ENCODE data around the gene BTBD1. TPM values are rescaled to one million over a fixed set of nuclear protein-coding genes. Genes with fewer than 3 reads are reported as not detected.
"Not testable (repeated sequence)": the region's sequence is repeated elsewhere in the genome, so short reads cannot be mapped to it uniquely, and the experiment has no call there.

The BTBD1 gene
- total RNA-seq, 2 experiments from 2014 or later: 92.6 to 99.5 TPM

DNA sequence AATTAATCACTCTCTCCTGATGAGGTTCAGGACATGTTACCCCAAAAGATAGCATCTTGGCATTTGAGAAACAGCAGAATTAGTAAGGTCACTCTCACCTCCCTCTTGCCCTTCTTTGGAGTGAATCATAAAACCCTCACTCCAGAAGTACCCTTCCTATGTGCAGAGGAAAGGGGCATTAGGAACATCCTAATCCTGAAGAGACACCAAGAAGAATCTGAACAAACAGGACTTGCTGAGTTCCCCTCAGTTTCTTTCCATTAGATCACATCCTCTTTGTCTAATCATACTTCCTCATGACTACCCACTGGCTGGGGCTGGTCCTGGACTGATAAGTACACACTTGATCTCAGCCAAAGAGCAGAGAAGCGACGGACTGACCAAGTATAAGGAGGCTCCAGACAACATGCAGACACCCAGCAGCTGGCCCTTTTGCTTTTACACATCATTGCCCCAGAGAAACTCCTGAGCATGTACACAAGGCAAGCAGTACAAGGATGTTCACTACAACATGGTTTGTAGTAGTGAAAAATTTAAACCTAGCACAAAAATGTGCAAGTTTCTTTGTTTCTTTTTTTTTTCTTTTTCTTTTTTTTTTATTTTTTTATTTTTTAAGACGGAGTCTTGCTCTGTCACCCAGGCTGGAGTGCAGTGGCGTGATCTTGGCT, 25.4 kb upstream of the BTBD1 start:
- BruUV-seq (replicated peaks): no TSS peak
- H3K27ac ChIP-seq (ENCODE audit: low read depth, low read length, poor library complexity, severe bottlenecking): no peak overlapping the region
- peak overlapping the region; percentile 75 for H2AFZ ChIP-seq (ENCODE audit: low read length)
- no peak overlapping the region for H3K4me3 ChIP-seq (ENCODE audit: low read depth, low read length, poor library complexity, severe bottlenecking)
- no peaks in the 10 kb centered on the region for H4K20me1 ChIP-seq (ENCODE audit: insufficient read depth, low read length)
- H3K9me3 ChIP-seq (ENCODE audit: low read length): no peaks in the 10 kb centered on the region
- no peaks in the 10 kb centered on the region for H3K9me2 ChIP-seq (ENCODE audit: insufficient read depth, low read length)
- TF ChIP-seq, protein P1, sequence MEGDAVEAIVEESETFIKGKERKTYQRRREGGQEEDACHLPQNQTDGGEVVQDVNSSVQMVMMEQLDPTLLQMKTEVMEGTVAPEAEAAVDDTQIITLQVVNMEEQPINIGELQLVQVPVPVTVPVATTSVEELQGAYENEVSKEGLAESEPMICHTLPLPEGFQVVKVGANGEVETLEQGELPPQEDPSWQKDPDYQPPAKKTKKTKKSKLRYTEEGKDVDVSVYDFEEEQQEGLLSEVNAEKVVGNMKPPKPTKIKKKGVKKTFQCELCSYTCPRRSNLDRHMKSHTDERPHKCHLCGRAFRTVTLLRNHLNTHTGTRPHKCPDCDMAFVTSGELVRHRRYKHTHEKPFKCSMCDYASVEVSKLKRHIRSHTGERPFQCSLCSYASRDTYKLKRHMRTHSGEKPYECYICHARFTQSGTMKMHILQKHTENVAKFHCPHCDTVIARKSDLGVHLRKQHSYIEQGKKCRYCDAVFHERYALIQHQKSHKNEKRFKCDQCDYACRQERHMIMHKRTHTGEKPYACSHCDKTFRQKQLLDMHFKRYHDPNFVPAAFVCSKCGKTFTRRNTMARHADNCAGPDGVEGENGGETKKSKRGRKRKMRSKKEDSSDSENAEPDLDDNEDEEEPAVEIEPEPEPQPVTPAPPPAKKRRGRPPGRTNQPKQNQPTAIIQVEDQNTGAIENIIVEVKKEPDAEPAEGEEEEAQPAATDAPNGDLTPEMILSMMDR (conservative IDR thresholded peaks at IDR 0.05; ENCODE audit: low read length): no peak
- no peak for TF ChIP-seq EZH2phosphoT487 (IDR thresholded peaks at IDR 0.05; ENCODE audit: borderline replicate concordance, low read depth, low read length)
- DNase-seq (ENCODE audit: low spot score): peak; percentile 71
- peaks cover 8% of the 10 kb centered on the region for H3K4me1 ChIP-seq (ENCODE audit: insufficient read depth, low read length, poor library complexity, severe bottlenecking)
- intact Hi-C loops (cut with micrococcal nuclease; ENCODE audit: unreplicated experiment): no loop called here
- H3K36me3 ChIP-seq (ENCODE audit: insufficient read depth, low read length): no peaks in the 10 kb centered on the region
- POLR2A ChIA-PET: interaction anchor here (1.0 kb wide), 1 partner anchor 20 kb away, joined by 3 read pairs; no protein-coding TSS in a partner anchor
- CTCF ChIA-PET (ENCODE audit: unreplicated experiment): no interaction called here
- H3K4me2 ChIP-seq (ENCODE audit: low read length): peak overlapping the region; percentile 43
- H3K79me2 ChIP-seq (ENCODE audit: insufficient read depth, low read depth, low read length): no peaks in the 10 kb centered on the region

DNA sequence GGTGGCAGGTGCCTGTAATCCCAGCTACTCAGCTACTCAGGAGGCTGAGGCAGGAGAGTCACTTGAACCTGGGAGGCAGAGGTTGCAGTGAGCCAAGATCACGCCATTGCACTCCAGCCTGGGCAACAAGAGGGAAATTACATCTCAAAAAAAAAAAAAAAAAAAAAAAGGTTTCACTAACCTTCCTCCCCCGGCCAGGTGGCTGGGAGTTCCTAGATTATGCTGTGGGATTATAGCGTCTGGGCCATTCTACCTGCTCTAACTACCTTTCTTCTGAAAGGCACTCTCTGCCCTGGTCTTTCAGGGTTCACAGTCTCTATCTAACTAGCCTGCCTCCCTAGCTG, 24.9 kb upstream of the BTBD1 start:
- H3K79me2 ChIP-seq (ENCODE audit: insufficient read depth, low read depth, low read length); H3K36me3 ChIP-seq (ENCODE audit: insufficient read depth, low read length); H3K9me3 ChIP-seq (ENCODE audit: low read length); H3K4me3 ChIP-seq (ENCODE audit: low read depth, low read length, poor library complexity, severe bottlenecking); DNase-seq (ENCODE audit: low spot score); CTCF ChIA-PET (ENCODE audit: unreplicated experiment); BruUV-seq (replicated peaks); H3K4me1 ChIP-seq (ENCODE audit: insufficient read depth, low read length, poor library complexity, severe bottlenecking); H3K27ac ChIP-seq (ENCODE audit: low read depth, low read length, poor library complexity, severe bottlenecking); H4K20me1 ChIP-seq (ENCODE audit: insufficient read depth, low read length); intact Hi-C loops (cut with micrococcal nuclease; ENCODE audit: unreplicated experiment); H3K9me2 ChIP-seq (ENCODE audit: insufficient read depth, low read length): not testable (repeated sequence)
- peak overlapping the region; percentile 75; the same call in 1 of the 2 replicates for H2AFZ ChIP-seq (ENCODE audit: low read length)
- POLR2A ChIA-PET: interaction anchor here (0.7 to 1.0 kb wide), 2 partner anchors 20 to 58 kb away, joined by 3 to 7 read pairs; no protein-coding TSS in a partner anchor
- H3K4me2 ChIP-seq (ENCODE audit: low read length): peak overlapping the region; percentile 43

DNA sequence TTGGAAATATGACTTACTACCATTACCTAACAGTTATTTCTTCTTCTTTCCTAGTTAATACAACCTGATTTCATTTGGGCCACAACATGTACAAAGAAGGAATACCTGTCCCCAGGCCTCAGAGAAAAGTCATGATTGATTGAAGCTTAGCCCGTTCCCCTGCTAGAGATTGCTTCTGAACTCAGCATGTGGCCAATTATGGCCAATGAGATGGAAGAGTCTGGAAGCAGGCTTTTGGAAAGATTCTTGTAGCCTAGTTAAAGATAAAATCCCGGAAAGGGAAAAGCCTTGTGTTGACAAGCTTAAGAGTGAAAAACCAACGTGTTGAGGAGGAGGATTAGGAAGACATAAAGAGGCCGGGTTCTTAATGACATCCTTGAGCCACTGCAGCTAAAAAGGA, 23.4 kb upstream of the BTBD1 start:
- ChIA-PET CTCF (ENCODE audit: unreplicated experiment) (no interaction called here), POLR2A (interaction anchor here (1.0 kb wide), 1 partner anchor 10 kb away, joined by 3 read pairs; no protein-coding TSS in a partner anchor)
- Histone ChIP-seq H3K36me3 (ENCODE audit: insufficient read depth, low read length) (no peaks in the 10 kb centered on the region), H3K4me3 (ENCODE audit: low read depth, low read length, poor library complexity, severe bottlenecking) (no peak overlapping the region), H3K27ac (ENCODE audit: low read depth, low read length, poor library complexity, severe bottlenecking) (no peak overlapping the region), H3K9me3 (ENCODE audit: low read length) (no peaks in the 10 kb centered on the region), H3K4me1 (ENCODE audit: insufficient read depth, low read length, poor library complexity, severe bottlenecking) (peaks cover 8% of the 10 kb centered on the region), H4K20me1 (ENCODE audit: insufficient read depth, low read length) (no peaks in the 10 kb centered on the region), H2AFZ (ENCODE audit: low read length) (no peak overlapping the region), H3K79me2 (ENCODE audit: insufficient read depth, low read depth, low read length) (no peaks in the 10 kb centered on the region), H3K4me2 (ENCODE audit: low read length) (no peak overlapping the region), H3K9me2 (ENCODE audit: insufficient read depth, low read length) (no peaks in the 10 kb centered on the region)
- DNase-seq (ENCODE audit: low spot score): no peak
- intact Hi-C loops (cut with micrococcal nuclease; ENCODE audit: unreplicated experiment): no loop called here
- BruUV-seq (replicated peaks): no TSS peak
- no peak for TF ChIP-seq EZH2phosphoT487 (IDR thresholded peaks at IDR 0.05; ENCODE audit: borderline replicate concordance, low read depth, low read length)
- TF ChIP-seq, protein P1 (conservative IDR thresholded peaks at IDR 0.05; ENCODE audit: low read length): no peak

Measured in OCI-LY7 (cell line).